GM23248 (cell line): ENCODE data around the gene LRRC59.

Experiments
- EZH2 ChIP-seq: fragments of 200-600 bp; sonication (generic); IDR thresholded peaks from 2 replicates; pipeline ENCODE4 v1.6.1; 2018; ENCODE audit warnings: antibody characterized with exemption, mild to moderate bottlenecking; ENCODE audit not compliant: insufficient read depth, poor library complexity, severe bottlenecking
- EZH2phosphoT487 ChIP-seq: fragments of 200-600 bp; sonication (generic); IDR thresholded peaks from 2 replicates; pipeline ENCODE4 v1.6.1; 2018; ENCODE audit warnings: antibody characterized with exemption, moderate library complexity, mild to moderate bottlenecking, low read depth; ENCODE audit not compliant: insufficient read depth

- TF ChIP-seq EZH2phosphoT487 (no peak), EZH2 (no peak)
Measured at GRCh38 chr17:50440172-50440837, 43.0 kb upstream of the LRRC59 start.
